Activated CD8-positive, alpha-beta memory T cell treated with anti-CD3 and anti-CD28 coated beads, Interleukin-2, amount 10 ng/mL, durations not matched to agents 7 days and 5 days (primary cell): Measurements from ENCODE around the gene RBBP8. TPM values are rescaled to one million over a fixed set of nuclear protein-coding genes. Genes with fewer than 3 reads are reported as not detected.
A peak's percentile ranks its signal among the peaks of the same experiment; 100 is the strongest.

Experiments
- ATAC-seq: fragments of 150-1000 bp; cut with Tn5 transposase; one replicate; pipeline ENCODE4 v1.10.0; 2021; ENCODE audit warnings: moderate library complexity
- CTCF ChIA-PET: fragments of 350-600 bp; sonication (Branson Sonifier 250); formaldehyde crosslinking; loops from one replicate; lab custom pipeline; 2021; ENCODE audit warnings: antibody characterized with exemption; lab: Charles Lee
- DNase-seq: peaks from one replicate; pipeline ENCODE4 v3.0.0-alpha.2; 2020
- H3K27ac Mint-ChIP-seq: one replicate; pipeline ENCODE4 v1.8.0; 2021; ENCODE audit warnings: mild to moderate bottlenecking, mixed read lengths
- H3K27me3 Mint-ChIP-seq: one replicate; pipeline ENCODE4 v1.8.0; 2021; ENCODE audit warnings: mixed read lengths
- H3K36me3 Mint-ChIP-seq: one replicate; pipeline ENCODE4 v1.8.0; 2021; ENCODE audit warnings: mild to moderate bottlenecking, mixed read lengths
- H3K4me1 Mint-ChIP-seq: one replicate; pipeline ENCODE4 v1.8.0; 2021; ENCODE audit warnings: mixed read lengths
- H3K4me3 Mint-ChIP-seq: one replicate; pipeline ENCODE4 v1.8.0; 2021; ENCODE audit warnings: mild to moderate bottlenecking, moderate library complexity, mixed read lengths
- H3K9me3 Mint-ChIP-seq: one replicate; pipeline ENCODE4 v1.8.0; 2022; ENCODE audit warnings: low read depth, mixed read lengths
- total RNA-seq, 2 experiments: library from RNA; stranded (reverse); gene quantifications; one replicate each; pipeline ENCODE4 v1.2.3, GENCODE V29; 2021

RBBP8 gene
- total RNA-seq, 2 experiments from 2014 or later: 74.2 to 82.5 TPM

DNA sequence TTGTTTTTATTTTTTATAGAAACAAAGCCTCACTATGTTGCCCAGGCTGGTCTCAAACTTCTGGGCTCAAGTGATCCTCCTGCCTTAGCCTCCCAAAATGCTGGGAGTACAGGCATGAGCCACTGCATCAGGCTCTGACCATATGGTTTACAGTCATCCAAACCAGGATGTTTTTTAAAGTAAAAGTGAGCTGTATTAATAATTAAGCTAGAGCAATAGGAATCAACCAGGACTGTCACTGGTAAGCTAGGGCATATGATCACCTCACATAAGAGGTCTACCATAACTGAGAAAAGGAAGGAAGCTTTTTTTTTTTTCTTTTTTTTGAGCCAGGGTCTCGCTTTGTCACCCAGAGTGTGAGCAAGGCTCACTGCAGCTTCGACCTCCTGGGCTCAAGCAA is 8.5 kb upstream of the RBBP8 start:
- no peaks in the 10 kb centered on the region for H3K9me3 Mint-ChIP-seq
- H3K27ac Mint-ChIP-seq: no peak overlapping the region
- no peaks in the 10 kb centered on the region for H3K36me3 Mint-ChIP-seq
- no peak overlapping the region for H3K4me3 Mint-ChIP-seq
- CTCF ChIA-PET: interaction anchor here (1.1 to 2.0 kb wide), 2 partner anchors 9 to 35 kb away, joined by 3 to 4 read pairs; partner anchors contain the start of gene RBBP8
- ATAC-seq (no peak), DNase-seq (no peak)
- peaks cover 9% of the 10 kb centered on the region for H3K27me3 Mint-ChIP-seq
- H3K4me1 Mint-ChIP-seq: peaks cover 11% of the 10 kb centered on the region

DNA sequence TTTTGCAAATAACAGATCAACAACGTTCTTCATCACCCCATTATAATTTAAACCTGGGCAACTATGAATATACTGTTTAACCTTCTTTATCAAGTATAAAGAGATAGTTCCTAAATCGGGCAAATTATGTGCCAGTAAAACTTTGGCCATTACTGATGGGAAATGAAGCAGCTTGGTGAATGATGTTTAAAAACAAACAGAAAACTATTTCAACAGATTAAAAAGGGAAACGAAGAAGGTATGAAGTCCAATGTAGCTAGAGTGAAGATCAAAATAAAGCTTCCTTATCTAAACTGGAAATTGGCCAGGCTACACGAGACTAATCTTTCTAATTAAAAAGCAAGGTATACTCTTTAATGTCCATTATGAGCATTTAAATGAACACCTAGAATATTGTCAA is 6.7 kb upstream of the RBBP8 start:
- CTCF ChIA-PET: no interaction called here
- no peak for DNase-seq
- H3K27me3 Mint-ChIP-seq: peaks cover 3% of the 10 kb centered on the region
- H3K36me3 Mint-ChIP-seq: no peaks in the 10 kb centered on the region
- ATAC-seq: no peak
- peaks cover 21% of the 10 kb centered on the region for H3K4me1 Mint-ChIP-seq
- H3K27ac Mint-ChIP-seq: no peak overlapping the region
- H3K9me3 Mint-ChIP-seq: no peaks in the 10 kb centered on the region
- no peak overlapping the region for H3K4me3 Mint-ChIP-seq

DNA sequence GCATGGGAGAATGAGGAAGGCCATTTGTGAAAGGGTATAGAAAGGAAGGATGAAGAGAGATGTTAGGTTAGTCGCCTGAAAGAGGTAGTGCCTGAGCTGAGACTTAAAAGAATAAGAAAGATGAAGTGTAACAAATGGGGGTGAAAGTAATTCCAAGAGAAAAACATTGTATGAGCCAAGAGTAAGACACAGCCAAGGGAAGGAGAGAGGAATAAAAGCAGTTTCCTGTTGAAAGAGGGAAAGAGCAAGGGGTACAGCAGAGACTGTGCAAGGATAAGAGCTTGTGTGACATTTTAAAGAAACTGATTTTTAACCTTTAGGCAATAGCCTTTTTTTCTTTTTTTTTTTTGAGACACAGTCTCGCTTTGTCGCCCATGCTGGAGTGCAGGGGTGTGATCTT is 4.8 kb upstream of the RBBP8 start:
- Mint-ChIP-seq H3K36me3 (no peaks in the 10 kb centered on the region), H3K27ac (no peak overlapping the region), H3K9me3 (no peaks in the 10 kb centered on the region), H3K4me3 (no peak overlapping the region), H3K4me1 (peaks cover 27% of the 10 kb centered on the region), H3K27me3 (peaks cover 3% of the 10 kb centered on the region)
- CTCF ChIA-PET: interaction anchor here (1.1 to 1.2 kb wide), 3 partner anchors 14 to 477 kb away, joined by 3 to 5 read pairs (median 3); no protein-coding TSS in a partner anchor
- DNase-seq (no peak), ATAC-seq (no peak)

DNA sequence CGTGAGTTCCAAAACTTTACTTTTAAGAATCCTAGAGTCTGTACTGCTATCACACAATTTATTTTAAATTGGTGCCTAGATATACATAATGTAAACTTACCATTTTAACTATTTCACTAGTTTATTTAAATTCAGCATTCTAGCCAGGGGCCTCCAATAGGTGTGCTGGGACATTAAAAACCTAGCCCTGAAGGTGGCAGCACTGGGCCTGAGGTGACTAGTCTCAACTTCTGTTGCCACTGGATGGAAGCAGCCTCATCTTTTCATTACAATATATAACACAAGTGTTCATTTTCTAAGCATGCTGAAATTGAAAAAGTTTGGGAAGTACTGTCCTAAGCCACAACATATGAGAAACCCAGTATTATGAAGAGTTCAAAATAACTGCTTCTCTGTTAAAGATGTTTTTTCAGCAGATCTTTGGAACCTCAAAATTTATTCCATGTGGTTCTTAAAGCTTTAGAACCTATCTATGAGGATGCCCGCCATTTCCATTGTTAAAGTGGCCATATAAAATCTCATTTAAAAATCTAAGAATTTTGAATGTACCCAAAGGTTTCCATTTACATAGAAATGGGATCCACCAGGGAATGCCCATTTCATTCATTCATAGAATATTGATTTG is 2.9 kb upstream of the RBBP8 start:
- Mint-ChIP-seq H3K4me1 (peaks cover 37% of the 10 kb centered on the region), H3K9me3 (no peaks in the 10 kb centered on the region), H3K27ac (no peak overlapping the region), H3K27me3 (no peaks in the 10 kb centered on the region), H3K36me3 (peaks cover 2% of the 10 kb centered on the region), H3K4me3 (no peak overlapping the region)
- ATAC-seq: peak; percentile 36
- peak; percentile 90 for DNase-seq
- CTCF ChIA-PET: interaction anchor here (0.7 to 2.9 kb wide), 16 partner anchors 8 to 483 kb away, joined by 3 to 16 read pairs (median 4); no protein-coding TSS in a partner anchor

DNA sequence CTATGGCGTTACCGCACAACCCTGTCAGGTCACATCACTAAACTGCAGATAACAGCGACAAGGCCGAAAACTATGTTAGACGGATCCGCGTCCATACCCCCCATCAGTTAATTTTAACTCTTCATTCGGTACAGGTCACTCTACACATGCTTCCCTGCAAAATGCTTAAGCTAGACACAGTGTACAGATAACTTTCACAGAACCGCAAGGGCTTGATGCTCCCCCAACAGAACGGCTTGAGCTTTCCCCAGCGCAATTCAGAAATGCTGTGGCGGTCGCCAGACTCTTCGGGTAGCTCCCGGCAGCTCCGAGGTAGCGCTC is 283 bp upstream of the RBBP8 start:
- peak; percentile 22 for ATAC-seq
- DNase-seq: no peak
- CTCF ChIA-PET: interaction anchor here (0.6 to 1.5 kb wide), 5 partner anchors 9 to 199 kb away, joined by 3 to 12 read pairs (median 4); no protein-coding TSS in a partner anchor

DNA sequence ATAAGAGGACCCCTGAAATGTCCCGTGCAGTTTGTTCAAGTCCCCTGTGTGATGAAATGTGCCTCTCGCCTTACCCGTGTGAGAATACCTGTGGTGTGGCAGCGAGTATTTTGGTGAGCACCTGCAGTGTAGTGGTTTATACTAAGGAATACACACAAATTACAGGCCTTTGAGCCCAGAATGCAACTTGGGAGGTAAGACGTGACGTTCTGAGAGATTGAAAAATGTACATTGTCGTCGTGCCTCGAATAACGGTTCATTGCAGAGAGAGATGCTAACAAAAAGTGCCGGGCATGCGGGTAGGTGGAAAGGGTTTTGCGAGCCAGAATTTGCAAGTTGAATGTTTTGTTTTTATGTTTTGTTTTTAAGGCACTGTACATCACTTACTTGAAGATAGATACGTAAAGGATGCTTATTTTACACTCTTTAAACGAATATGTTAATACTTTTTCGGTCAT is 867 bp downstream of the RBBP8 start:
- CTCF ChIA-PET: interaction anchor here (1.3 to 1.5 kb wide), 3 partner anchors 10 to 48 kb away, joined by 4 to 12 read pairs (median 4); no protein-coding TSS in a partner anchor
- H3K4me3 Mint-ChIP-seq: peak overlapping the region; percentile 86
- H3K27me3 Mint-ChIP-seq: no peaks in the 10 kb centered on the region
- DNase-seq: no peak
- peak overlapping the region; percentile 96 for H3K27ac Mint-ChIP-seq
- peaks cover 21% of the 10 kb centered on the region for H3K36me3 Mint-ChIP-seq
- H3K9me3 Mint-ChIP-seq: no peaks in the 10 kb centered on the region
- H3K4me1 Mint-ChIP-seq: peaks cover 55% of the 10 kb centered on the region
- ATAC-seq: no peak

More for the DNA sequence above, 283 bp upstream of the RBBP8 start:
- peaks cover 11% of the 10 kb centered on the region for H3K36me3 Mint-ChIP-seq
- peaks cover 53% of the 10 kb centered on the region for H3K4me1 Mint-ChIP-seq
- peak overlapping the region; percentile 86 for H3K4me3 Mint-ChIP-seq
- H3K9me3 Mint-ChIP-seq: no peaks in the 10 kb centered on the region
- H3K27ac Mint-ChIP-seq: peak overlapping the region; percentile 78
- no peaks in the 10 kb centered on the region for H3K27me3 Mint-ChIP-seq

DNA sequence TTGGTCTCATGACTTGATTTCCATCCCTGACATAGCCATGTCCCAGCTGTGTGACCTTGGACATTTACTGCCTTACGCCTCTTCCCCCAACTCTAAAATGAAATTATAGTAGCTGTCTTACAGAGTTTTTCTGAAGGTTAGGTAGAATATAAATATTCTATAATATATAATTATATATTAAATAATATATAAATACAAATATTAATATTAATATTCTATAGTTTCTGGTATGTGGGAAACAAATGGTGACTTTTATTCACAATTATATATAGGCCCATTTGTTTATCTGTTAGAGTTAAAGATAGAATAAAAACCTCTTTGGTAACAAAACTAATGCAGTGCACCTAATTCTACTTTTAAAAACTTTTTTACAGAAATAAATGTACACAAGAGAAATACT is 1.7 kb downstream of the RBBP8 start:
- Mint-ChIP-seq H3K4me3 (peak overlapping the region; percentile 86), H3K27ac (peak overlapping the region; percentile 96), H3K36me3 (peaks cover 26% of the 10 kb centered on the region), H3K27me3 (no peaks in the 10 kb centered on the region), H3K4me1 (peaks cover 51% of the 10 kb centered on the region), H3K9me3 (no peaks in the 10 kb centered on the region)
- DNase-seq (no peak), ATAC-seq (no peak)
- CTCF ChIA-PET: interaction anchor here (0.8 kb wide), 1 partner anchor 49 kb away, joined by 3 read pairs; no protein-coding TSS in a partner anchor

DNA sequence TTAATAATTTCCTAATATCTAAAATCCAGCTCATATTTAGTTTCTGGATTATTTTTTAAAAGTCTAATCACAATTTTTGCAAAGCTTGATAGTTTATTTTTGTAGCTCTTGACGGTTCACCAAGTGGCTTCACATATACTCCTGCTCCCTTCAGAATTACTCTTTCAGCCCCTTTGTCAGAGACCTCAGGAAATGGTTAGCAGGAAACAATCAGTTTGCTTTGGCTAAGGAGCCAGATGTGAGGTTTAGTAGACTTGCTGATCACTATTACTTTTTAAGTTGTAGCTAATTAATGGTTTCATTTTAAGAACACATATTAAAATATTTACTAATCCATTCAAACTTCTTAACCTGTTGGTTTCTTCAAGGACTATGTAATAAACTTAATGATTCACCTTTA is 2.3 kb downstream of the RBBP8 start:
- ATAC-seq (no peak), DNase-seq (no peak)
- H3K9me3 Mint-ChIP-seq: no peaks in the 10 kb centered on the region
- H3K36me3 Mint-ChIP-seq: peaks cover 30% of the 10 kb centered on the region
- no peaks in the 10 kb centered on the region for H3K27me3 Mint-ChIP-seq
- peaks cover 49% of the 10 kb centered on the region for H3K4me1 Mint-ChIP-seq
- CTCF ChIA-PET: interaction anchor here (0.8 kb wide), 2 partner anchors 30 to 48 kb away, joined by 3 to 4 read pairs; no protein-coding TSS in a partner anchor
- H3K4me3 Mint-ChIP-seq: peak overlapping the region; percentile 86
- H3K27ac Mint-ChIP-seq: no peak overlapping the region

DNA sequence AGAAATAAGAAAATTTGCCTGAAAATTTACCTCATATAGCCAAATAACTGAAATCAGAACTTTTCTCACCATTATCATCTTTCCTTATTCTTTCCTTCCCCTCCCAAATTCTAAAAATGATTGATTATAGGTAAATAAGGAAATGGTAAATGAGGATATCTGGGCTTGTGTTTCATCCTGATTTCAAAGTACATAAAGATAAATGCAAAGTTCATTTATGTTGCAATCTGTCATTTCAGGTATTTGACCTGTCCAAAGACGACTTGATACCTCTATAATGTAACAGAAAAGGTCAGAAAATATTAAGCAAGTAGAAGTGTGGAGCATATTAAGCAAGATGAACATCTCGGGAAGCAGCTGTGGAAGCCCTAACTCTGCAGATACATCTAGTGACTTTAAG is 3.4 kb downstream of the RBBP8 start:
- Mint-ChIP-seq H3K9me3 (no peaks in the 10 kb centered on the region), H3K4me1 (peaks cover 48% of the 10 kb centered on the region), H3K27ac (peak overlapping the region; percentile 29), H3K4me3 (no peak overlapping the region), H3K27me3 (no peaks in the 10 kb centered on the region), H3K36me3 (peaks cover 30% of the 10 kb centered on the region)
- no peak for ATAC-seq
- CTCF ChIA-PET: interaction anchor here (0.8 kb wide), 1 partner anchor 11 kb away, joined by 3 read pairs; no protein-coding TSS in a partner anchor
- DNase-seq: no peak

DNA sequence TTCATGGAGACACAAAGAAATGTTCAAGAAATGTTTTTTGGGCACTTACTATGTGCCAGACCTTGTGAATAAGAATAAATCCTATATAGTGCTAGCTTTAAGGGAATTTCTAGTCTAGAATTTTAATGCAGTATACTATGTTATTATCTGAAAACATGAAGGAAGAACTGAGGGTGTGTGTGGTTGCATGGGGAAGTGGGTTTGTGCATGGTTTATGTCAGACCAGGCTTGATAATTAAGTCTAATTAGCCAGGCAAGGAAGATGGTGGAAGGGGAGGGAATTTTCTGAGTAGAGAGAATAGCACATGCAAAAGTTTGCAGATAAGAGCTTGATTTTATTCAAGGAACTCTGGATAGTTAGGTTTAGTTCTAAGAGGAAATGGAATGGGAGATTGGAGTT is 6.5 kb downstream of the RBBP8 start:
- Mint-ChIP-seq H3K27ac (no peak overlapping the region), H3K4me1 (peaks cover 35% of the 10 kb centered on the region), H3K9me3 (no peaks in the 10 kb centered on the region), H3K27me3 (no peaks in the 10 kb centered on the region), H3K36me3 (peaks cover 34% of the 10 kb centered on the region), H3K4me3 (no peak overlapping the region)
- CTCF ChIA-PET: interaction anchor here (0.9 kb wide), 1 partner anchor 9 kb away, joined by 3 read pairs; no protein-coding TSS in a partner anchor
- ATAC-seq: no peak
- DNase-seq: no peak

DNA sequence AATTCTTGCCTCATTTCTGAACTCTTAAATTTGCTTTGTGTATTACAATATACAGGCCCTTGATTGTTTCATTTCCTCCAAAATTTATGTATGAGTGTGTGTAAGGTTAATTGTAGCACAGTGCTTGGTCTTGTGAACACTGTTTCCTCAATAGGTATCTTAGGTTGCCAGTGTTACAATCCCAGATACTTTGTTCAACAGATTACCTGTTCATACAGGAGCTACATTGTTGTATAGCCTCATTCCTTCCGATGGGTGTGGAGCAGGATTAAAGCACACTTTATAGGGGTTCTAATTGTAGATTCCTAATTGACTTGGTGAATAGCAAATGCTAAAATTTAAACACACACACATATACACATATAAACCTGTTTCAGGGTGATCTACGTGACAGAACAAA is 10.7 kb downstream of the RBBP8 start:
- CTCF ChIA-PET: no interaction called here

DNA sequence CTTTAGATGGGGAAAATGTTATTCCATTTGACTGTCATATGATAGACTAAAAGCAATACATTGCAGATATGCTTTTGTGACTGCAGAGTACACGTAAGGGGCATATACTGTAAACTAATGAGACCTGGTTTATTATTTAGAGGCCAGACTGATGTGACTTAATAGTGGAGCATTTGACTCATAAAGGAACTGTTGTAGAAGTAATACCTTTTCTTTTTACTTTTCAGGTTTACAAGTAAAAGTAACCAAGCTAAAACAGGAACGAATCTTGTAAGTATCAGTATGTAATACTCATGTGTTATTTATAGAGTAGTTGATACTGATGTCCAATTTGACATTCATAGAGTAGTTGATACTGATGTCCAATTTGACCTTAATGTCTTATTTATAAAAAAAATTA is 13.1 kb downstream of the RBBP8 start:
- peaks cover 36% of the 10 kb centered on the region for H3K36me3 Mint-ChIP-seq
- H3K4me1 Mint-ChIP-seq: no peaks in the 10 kb centered on the region
- DNase-seq: no peak
- H3K27me3 Mint-ChIP-seq: no peaks in the 10 kb centered on the region
- CTCF ChIA-PET: no interaction called here
- no peak for ATAC-seq
- no peaks in the 10 kb centered on the region for H3K9me3 Mint-ChIP-seq
- no peak overlapping the region for H3K4me3 Mint-ChIP-seq
- no peak overlapping the region for H3K27ac Mint-ChIP-seq

More for the DNA sequence above, 10.7 kb downstream of the RBBP8 start:
- Mint-ChIP-seq H3K36me3 (peaks cover 25% of the 10 kb centered on the region), H3K27me3 (no peaks in the 10 kb centered on the region), H3K9me3 (no peaks in the 10 kb centered on the region), H3K4me3 (no peak overlapping the region), H3K27ac (no peak overlapping the region), H3K4me1 (peaks cover 9% of the 10 kb centered on the region)
- ATAC-seq (no peak), DNase-seq (no peak)

DNA sequence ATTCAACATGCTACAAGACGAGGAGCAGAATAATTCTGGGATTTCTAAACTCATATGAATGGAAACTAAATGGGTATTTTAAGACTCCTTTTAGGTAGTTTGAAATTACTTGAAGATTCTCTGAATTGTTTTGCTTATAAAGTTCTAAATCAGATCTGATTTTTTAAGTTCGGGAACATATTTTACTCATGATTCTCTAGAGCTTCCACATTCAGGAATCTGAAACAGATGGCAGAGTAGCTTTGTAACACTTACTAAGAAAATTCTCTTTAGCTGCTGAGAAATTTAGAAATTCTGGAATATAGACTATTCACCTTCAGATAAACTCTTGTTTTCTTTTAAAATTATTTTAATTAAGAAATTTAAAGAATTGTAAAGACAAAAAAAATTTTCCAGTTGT is 13.7 kb downstream of the RBBP8 start:
- CTCF ChIA-PET: interaction anchor here (1.0 to 1.1 kb wide), 2 partner anchors 10 to 11 kb away, joined by 3 read pairs; no protein-coding TSS in a partner anchor
- H3K27ac Mint-ChIP-seq: no peak overlapping the region

DNA sequence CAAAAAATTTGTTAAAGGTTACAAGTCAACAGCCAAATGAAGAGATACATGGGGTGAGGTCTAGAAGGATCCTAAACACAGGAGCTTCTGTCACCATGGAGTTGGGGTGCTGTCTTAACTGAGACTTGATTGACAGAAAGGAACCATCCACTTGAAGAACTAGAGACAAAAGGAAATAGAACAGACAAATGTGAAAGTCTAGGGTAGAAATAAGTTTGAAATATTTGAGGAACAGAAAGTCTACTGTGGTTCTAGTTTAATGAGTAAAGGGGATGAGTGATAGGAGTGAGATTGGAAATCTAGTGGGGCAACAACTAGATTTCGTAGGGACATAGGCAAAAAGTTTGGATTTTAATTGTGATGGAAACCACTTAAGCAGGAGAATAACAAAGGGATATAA is 18.7 kb downstream of the RBBP8 start:
- peaks cover 13% of the 10 kb centered on the region for H3K4me1 Mint-ChIP-seq
- ATAC-seq (no peak), DNase-seq (no peak)
- H3K9me3 Mint-ChIP-seq: no peaks in the 10 kb centered on the region
- H3K27ac Mint-ChIP-seq: no peak overlapping the region
- H3K36me3 Mint-ChIP-seq: peaks cover 71% of the 10 kb centered on the region
- no peak overlapping the region for H3K4me3 Mint-ChIP-seq
- no peaks in the 10 kb centered on the region for H3K27me3 Mint-ChIP-seq
- CTCF ChIA-PET: no interaction called here

More for the DNA sequence above, 13.7 kb downstream of the RBBP8 start:
- Mint-ChIP-seq H3K4me1 (no peaks in the 10 kb centered on the region), H3K4me3 (no peak overlapping the region), H3K36me3 (peaks cover 41% of the 10 kb centered on the region), H3K9me3 (no peaks in the 10 kb centered on the region), H3K27me3 (no peaks in the 10 kb centered on the region)
- no peak for DNase-seq
- no peak for ATAC-seq
